A673 (cell line): ENCODE measurements around the gene ZNF668. TPM values are rescaled to one million over a fixed set of nuclear protein-coding genes. Genes with fewer than 3 reads are reported as not detected.

Experiments
- BruUV-seq: library from RNA; stranded (reverse); fragments of 400-500 nt; replicated peaks from 2 replicates; lab custom pipeline; 2021; lab: Mats Ljungman, UMichigan
- CTCF ChIA-PET: fragments of 300-600 bp; sonication (Branson Sonifier 250); formaldehyde crosslinking; loops from one replicate; lab custom pipeline; 2022; ENCODE audit warnings: antibody characterized with exemption; lab: Charles Lee
- POLR2A ChIA-PET: fragments of 300-600 bp; sonication (Branson Sonifier 250); formaldehyde crosslinking; loops from one replicate; lab custom pipeline; 2022; ENCODE audit warnings: antibody characterized with exemption; ENCODE audit not compliant: low non-redundant PET; lab: Charles Lee
- DNase-seq: peaks from one replicate; pipeline ENCODE4 v3.0.0-alpha.2; 2015; ENCODE audit warnings: low spot score
- H3K27ac ChIP-seq: fragments of 200-600 bp; sonication (generic); 2 replicates; pipeline ENCODE4 v1.5.1; 2016; ENCODE audit warnings: mixed run types, low read depth, mild to moderate bottlenecking, mixed read lengths, antibody characterized with exemption, low read length; ENCODE audit not compliant: poor library complexity, severe bottlenecking
- H3K27me3 ChIP-seq: fragments of 200-600 bp; sonication (generic); replicated peaks from 2 replicates; pipeline ENCODE4 v1.6.1; 2017; ENCODE audit warnings: mixed run types, low read depth, mild to moderate bottlenecking, mixed read lengths, antibody characterized with exemption, low read length; ENCODE audit not compliant: insufficient read depth, poor library complexity
- H3K36me3 ChIP-seq: fragments of 200-600 bp; sonication (generic); 2 replicates; pipeline ENCODE4 v1.6.1; 2016; ENCODE audit warnings: mixed run types, mild to moderate bottlenecking, mixed read lengths, antibody characterized with exemption, low read length; ENCODE audit not compliant: insufficient read depth, poor library complexity, severe bottlenecking
- H3K4me1 ChIP-seq: fragments of 200-600 bp; sonication (generic); 2 replicates; pipeline ENCODE4 v1.6.1; 2017; ENCODE audit warnings: mixed run types, mild to moderate bottlenecking, mixed read lengths, antibody characterized with exemption, low read length; ENCODE audit not compliant: insufficient read depth, poor library complexity, severe bottlenecking
- H3K4me3 ChIP-seq: fragments of 200-600 bp; sonication (generic); 2 replicates; pipeline ENCODE4 v1.5.1; 2016; ENCODE audit warnings: low read depth, mixed run types, mild to moderate bottlenecking, mixed read lengths, low read length; ENCODE audit not compliant: poor library complexity, severe bottlenecking
- H3K9me3 ChIP-seq: fragments of 200-600 bp; sonication (generic); 2 replicates; pipeline ENCODE4 v1.6.1; 2016; ENCODE audit warnings: mixed run types, low read depth, mild to moderate bottlenecking, mixed read lengths, antibody characterized with exemption, low read length; ENCODE audit not compliant: poor library complexity, severe bottlenecking
- CTCF ChIP-seq: fragments of 300-800, 200-600 bp; sonication (generic); conservative IDR thresholded peaks from 2 replicates; pipeline ENCODE4 v1.5.1; 2017; ENCODE audit warnings: low read depth, mild to moderate bottlenecking, antibody characterized with exemption, low read length, moderate library complexity, mixed read lengths
- EZH2 ChIP-seq: fragments of 200-600 bp; sonication (generic); IDR thresholded peaks from 2 replicates; pipeline ENCODE4 v1.6.1; 2017; ENCODE audit warnings: borderline replicate concordance, low read depth, mild to moderate bottlenecking, mixed read lengths, antibody characterized with exemption, low read length; ENCODE audit not compliant: poor library complexity, severe bottlenecking
- intact Hi-C: fragments of 100-400 bp; cut with micrococcal nuclease; formaldehyde crosslinking; loops from one replicate; pipeline ENCODE4 v1.10.0; 2022; ENCODE audit not compliant: unreplicated experiment
- total RNA-seq: library from RNA; stranded (reverse); gene quantifications from 2 replicates; pipeline ENCODE4 v1.2.3, GENCODE V29; 2021

Gene ZNF668
- total RNA-seq, 1 experiment from 2014 or later, result 19.8 TPM

GRCh38 chr16:31043352-31043751 lies 30.7 kb downstream of the ZNF668 start:
- no peak overlapping the region for H3K4me3 ChIP-seq
- ChIA-PET CTCF (no interaction called here), POLR2A (no interaction called here)
- intact Hi-C loops, result no loop called here
- TF ChIP-seq CTCF (no peak), EZH2 (no peak)
- no peaks in the 10 kb centered on the region for H3K9me3 ChIP-seq
- DNase-seq, result no peak
- BruUV-seq, result no TSS peak
- no peaks in the 10 kb centered on the region for H3K4me1 ChIP-seq
- H3K27ac ChIP-seq, result no peak overlapping the region
- no peaks in the 10 kb centered on the region for H3K27me3 ChIP-seq
- H3K36me3 ChIP-seq, result no peaks in the 10 kb centered on the region

GRCh38 chr16:31042866-31043265 lies 31.2 kb downstream of the ZNF668 start:
- BruUV-seq, result no TSS peak
- TF ChIP-seq CTCF, result no peak
- no peak for TF ChIP-seq EZH2
- intact Hi-C loops, result no loop called here
- Histone ChIP-seq H3K36me3 (no peaks in the 10 kb centered on the region), H3K4me3 (no peak overlapping the region), H3K27ac (no peak overlapping the region), H3K4me1 (no peaks in the 10 kb centered on the region), H3K9me3 (no peaks in the 10 kb centered on the region), H3K27me3 (no peaks in the 10 kb centered on the region)
- POLR2A ChIA-PET, result no interaction called here
- CTCF ChIA-PET, result no interaction called here
- DNase-seq, result no peak

- Histone ChIP-seq H3K4me1 (no peaks in the 10 kb centered on the region), H3K36me3 (no peaks in the 10 kb centered on the region), H3K27ac (no peak overlapping the region), H3K4me3 (no peak overlapping the region), H3K9me3 (no peaks in the 10 kb centered on the region), H3K27me3 (no peaks in the 10 kb centered on the region)
- DNase-seq, result no peak
- no TSS peak for BruUV-seq
- TF ChIP-seq CTCF (no peak), EZH2 (no peak)
- ChIA-PET CTCF (no interaction called here), POLR2A (no interaction called here)
- intact Hi-C loops, result no loop called here
Measured at GRCh38 chr16:31038993-31039392, 35.0 kb downstream of the ZNF668 start.
